Fibroblast of lung (primary cell): Measurements from ENCODE around the gene EXTL1. TPM values are rescaled to one million over a fixed set of nuclear protein-coding genes. Genes with fewer than 3 reads are reported as not detected.

Experiments
- DNase-seq, 2 donors: peaks; one replicate each; pipeline versions ENCODE4 v3.0.0 to v3.0.0-alpha.2; 2010; ENCODE audit warnings: low read depth in 2 of 2
- H2AFZ ChIP-seq: 2 replicates; pipeline ENCODE4 v1.5.1; 2012; ENCODE audit warnings: low read length, control low read depth, inconsistent platforms
- H3K27ac ChIP-seq: 2 replicates; pipeline ENCODE4 v1.5.1; 2011; ENCODE audit warnings: low read length, control low read depth; ENCODE audit not compliant: insufficient read depth
- H3K27me3 ChIP-seq: 2 replicates; pipeline ENCODE4 v1.5.1; 2011; ENCODE audit warnings: mild to moderate bottlenecking, low read length; ENCODE audit not compliant: control insufficient read depth, insufficient read depth
- H3K36me3 ChIP-seq: 2 replicates; pipeline ENCODE4 v1.5.1; 2011; ENCODE audit warnings: low read length; ENCODE audit not compliant: control insufficient read depth, insufficient read depth
- H3K4me1 ChIP-seq: 2 replicates; pipeline ENCODE4 v1.5.1; 2011; ENCODE audit warnings: low read length; ENCODE audit not compliant: control insufficient read depth, insufficient read depth; ENCODE audit errors: extremely low read depth
- H3K4me2 ChIP-seq: 2 replicates; pipeline ENCODE4 v1.5.1; 2011; ENCODE audit warnings: low read length, control low read depth; ENCODE audit not compliant: insufficient read depth; ENCODE audit errors: extremely low read depth
- H3K4me3 ChIP-seq, 4 experiments: fragments of 200-600 bp in 1 of 4; sonication (generic) in 1 of 4; replicated peaks in 1 of 4; 2 replicates each; pipeline ENCODE4 v1.5.1; 2011 to 2016; ENCODE audit warnings: low read length in 4 of 4, low read depth in 3 of 4, mild to moderate bottlenecking in 3 of 4, control low read depth in 2 of 4, inconsistent platforms in 1 of 4, mixed read lengths in 1 of 4; ENCODE audit not compliant: insufficient read depth in 1 of 4; ENCODE audit errors: control extremely low read depth in 1 of 4
- H3K79me2 ChIP-seq: 2 replicates; pipeline ENCODE4 v1.5.1; 2012; ENCODE audit warnings: mild to moderate bottlenecking, low read length, inconsistent platforms; ENCODE audit not compliant: control insufficient read depth, insufficient read depth
- H3K9ac ChIP-seq: 2 replicates; pipeline ENCODE4 v1.5.1; 2011; ENCODE audit warnings: mild to moderate bottlenecking, low read length, control low read depth; ENCODE audit not compliant: insufficient read depth
- H3K9me3 ChIP-seq: 2 replicates; pipeline ENCODE4 v1.5.1; 2012; ENCODE audit warnings: low read depth, low read length; ENCODE audit not compliant: control insufficient read depth, insufficient read depth
- H4K20me1 ChIP-seq: 2 replicates; pipeline ENCODE4 v1.5.1; 2011; ENCODE audit warnings: low read length; ENCODE audit not compliant: control insufficient read depth, insufficient read depth; ENCODE audit errors: extremely low read depth
- CTCF ChIP-seq, 2 donors: IDR thresholded peaks in 1 of 2; conservative IDR thresholded peaks in 1 of 2; 1 replicate in 1 of 2; 2 replicates in 1 of 2; pipeline ENCODE4 v1.5.1; 2011 to 2012; ENCODE audit warnings: low read length in 2 of 2, control low read depth in 1 of 2, inconsistent platforms in 1 of 2, low read depth in 1 of 2, mild to moderate bottlenecking in 1 of 2
- EZH2 ChIP-seq: IDR thresholded peaks from 2 replicates; pipeline ENCODE4 v1.5.1; 2012; ENCODE audit warnings: low read length, control low read depth, mild to moderate bottlenecking; ENCODE audit errors: missing control alignments
- polyA plus RNA-seq, 2 donors: library from polyadenylated mRNA; depleted of rRNA in 1 of 2; stranded (reverse) in 1 of 2; unstranded in 1 of 2; fragments of >200 nt; gene quantifications; 2 replicates each; pipeline ENCODE4 v1.2.1, GENCODE V29; 2011 to 2012; ENCODE audit warnings: missing spikeins in 1 of 2
- total RNA-seq: library from RNA; depleted of rRNA; stranded (reverse); fragments of >200 nt; gene quantifications from 2 replicates; pipeline ENCODE4 v1.2.1, GENCODE V29; 2014

The EXTL1 gene
- total and polyA plus RNA-seq, 2 donors (not counting 1 experiment from before 2014, with no cell fraction given), result 0.33 to 0.39 TPM

DNA sequence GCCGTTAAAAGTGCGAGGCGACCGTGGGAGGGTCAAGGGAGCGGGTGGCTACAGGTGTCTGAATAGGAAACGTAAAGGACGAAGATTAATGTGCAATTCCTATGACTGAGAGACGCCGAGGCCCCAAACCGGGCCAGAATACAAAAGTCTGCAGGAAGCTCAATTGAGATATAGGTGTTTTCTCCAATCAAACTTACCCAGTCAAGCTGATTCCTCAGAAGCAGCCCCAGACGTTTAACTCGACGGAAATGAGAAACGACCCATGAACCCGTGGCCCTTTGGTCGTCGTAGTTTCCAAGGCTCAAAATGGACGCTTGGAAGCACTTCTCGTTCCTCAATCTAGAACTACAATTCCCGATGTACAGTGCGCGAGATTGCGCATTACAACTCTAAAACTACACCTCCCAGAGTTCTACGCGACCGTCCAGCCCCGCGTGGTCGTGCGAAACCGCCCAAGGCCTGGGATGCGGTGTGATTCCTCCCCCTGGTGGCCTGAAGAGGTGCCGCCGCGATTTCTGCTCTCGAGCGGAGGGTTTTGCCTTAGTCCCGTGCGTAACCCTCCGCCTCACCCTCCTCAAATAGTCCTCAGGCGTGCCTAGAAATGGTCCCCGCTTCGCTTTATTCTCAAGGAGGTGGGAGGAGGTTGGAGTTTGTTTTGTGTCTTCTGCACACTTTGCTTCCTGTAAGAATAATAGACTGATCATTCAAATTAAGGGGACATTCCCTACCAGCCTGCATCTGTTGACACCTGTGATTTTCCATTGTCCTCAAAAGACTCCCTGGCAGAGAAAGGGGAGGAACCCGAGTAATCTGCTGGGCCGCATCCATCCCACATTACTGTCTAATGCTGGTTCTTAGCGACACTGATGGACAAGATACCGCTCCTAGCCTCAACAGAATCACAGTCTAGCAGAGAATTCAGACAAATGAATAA, 23.5 kb upstream of the EXTL1 start, which contains the start of gene PAFAH2:
PAFAH2 (minus strand) TSS at position 236 of the 934 bp plus-strand sequence. CDS start 7,247 bp downstream, outside the sequence.
- Histone ChIP-seq H3K27ac (peak within 1 kb of the TSS; percentile 70), H3K9me3 (no peaks in the 10 kb centered on the region), H3K4me2 (peak within 1 kb of the TSS; percentile 71), H3K4me1 (peaks cover 5% of the 10 kb centered on the region), H4K20me1 (no peaks in the 10 kb centered on the region), H3K79me2 (no peaks in the 10 kb centered on the region), H3K36me3 (no peaks in the 10 kb centered on the region), H2AFZ (peak within 1 kb of the TSS; percentile 74), H3K9ac (peak within 1 kb of the TSS; percentile 47), H3K4me3 (peak within 1 kb of the TSS; percentile 68 to 75 (median 70)), H3K27me3 (no peaks in the 10 kb centered on the region)
- peak; percentile 99 to 100 for DNase-seq
- no peak for TF ChIP-seq EZH2
- TF ChIP-seq CTCF (conservative IDR thresholded peaks at IDR 0.05 in 1 of 2, IDR thresholded peaks at IDR 0.05 in 1 of 2; ENCODE audit: low read depth in 1 of 2, low read length in 2 of 2), result peak; percentile 89

- Histone ChIP-seq H3K4me2 (no peak overlapping the region), H3K27me3 (no peaks in the 10 kb centered on the region), H4K20me1 (no peaks in the 10 kb centered on the region), H3K4me3 (no peak overlapping the region), H2AFZ (peak overlapping the region; percentile 74), H3K4me1 (peaks cover 5% of the 10 kb centered on the region), H3K9me3 (no peaks in the 10 kb centered on the region), H3K27ac (no peak overlapping the region), H3K9ac (no peak overlapping the region), H3K36me3 (no peaks in the 10 kb centered on the region), H3K79me2 (no peaks in the 10 kb centered on the region)
- no peak for TF ChIP-seq EZH2
- TF ChIP-seq CTCF (conservative IDR thresholded peaks at IDR 0.05 in 1 of 2, IDR thresholded peaks at IDR 0.05 in 1 of 2; ENCODE audit: low read depth in 1 of 2, low read length in 2 of 2), result no peak
- no peak for DNase-seq
These were observed 22.4 kb upstream of the EXTL1 start for GRCh38 chr1:25999041-25999800.

- no peaks in the 10 kb centered on the region for H3K9me3 ChIP-seq
- H3K79me2 ChIP-seq, result no peaks in the 10 kb centered on the region
- no peak overlapping the region for H3K9ac ChIP-seq
- no peaks in the 10 kb centered on the region for H3K36me3 ChIP-seq
- no peak overlapping the region for H2AFZ ChIP-seq
- no peak overlapping the region for H3K4me3 ChIP-seq
- TF ChIP-seq EZH2, result no peak
- TF ChIP-seq CTCF (conservative IDR thresholded peaks at IDR 0.05 in 1 of 2, IDR thresholded peaks at IDR 0.05 in 1 of 2; ENCODE audit: low read depth in 1 of 2, low read length in 2 of 2), result no peak
- no peak overlapping the region for H3K4me2 ChIP-seq
- H4K20me1 ChIP-seq, result no peaks in the 10 kb centered on the region
- DNase-seq, result no peak
- peaks cover 2% of the 10 kb centered on the region for H3K4me1 ChIP-seq
- no peaks in the 10 kb centered on the region for H3K27me3 ChIP-seq
- no peak overlapping the region for H3K27ac ChIP-seq
These were observed 18.3 kb upstream of the EXTL1 start for GRCh38 chr1:26003262-26003661.
